IPS DF 4.7 (cell line): Measurements from ENCODE around the gene TMEM220.
"Not testable (repeated sequence)": the region's sequence is repeated elsewhere in the genome, so short reads cannot be mapped to it uniquely, and the experiment has no call there.

Source experiments
- DNase-seq: peaks from one replicate; pipeline ENCODE4 v3.0.0-alpha.2; 2013; ENCODE audit warnings: low spot score; ENCODE audit errors: extremely low read depth

Gene TMEM220

GRCh38 chr17:10754861-10755591 is 25.2 kb upstream of the TMEM220 start:
- DNase-seq: no peak

DNA sequence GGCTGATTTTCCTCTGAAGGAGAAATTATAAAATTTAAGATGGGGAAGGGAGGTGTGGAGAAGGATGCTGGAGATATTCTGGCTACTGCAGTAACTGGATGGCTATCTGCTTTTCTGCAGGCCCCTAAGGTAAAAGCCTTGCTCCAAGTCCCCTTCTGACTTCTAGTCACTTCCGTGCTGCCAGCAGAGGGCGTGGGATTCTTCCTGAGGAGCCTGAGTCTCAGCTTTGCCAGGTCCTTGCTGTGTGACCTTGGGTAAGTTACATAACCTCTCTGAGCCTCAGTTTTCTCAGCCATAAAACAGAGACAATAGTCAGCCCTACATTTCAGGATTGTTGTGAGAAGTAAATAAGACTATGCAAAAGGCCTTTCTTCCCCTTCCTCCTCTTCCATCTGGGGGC is 24.3 kb upstream of the TMEM220 start:
- DNase-seq: no peak

- no peak for DNase-seq
Observed at GRCh38 chr17:10752696-10753095, 22.9 kb upstream of the TMEM220 start.

DNA sequence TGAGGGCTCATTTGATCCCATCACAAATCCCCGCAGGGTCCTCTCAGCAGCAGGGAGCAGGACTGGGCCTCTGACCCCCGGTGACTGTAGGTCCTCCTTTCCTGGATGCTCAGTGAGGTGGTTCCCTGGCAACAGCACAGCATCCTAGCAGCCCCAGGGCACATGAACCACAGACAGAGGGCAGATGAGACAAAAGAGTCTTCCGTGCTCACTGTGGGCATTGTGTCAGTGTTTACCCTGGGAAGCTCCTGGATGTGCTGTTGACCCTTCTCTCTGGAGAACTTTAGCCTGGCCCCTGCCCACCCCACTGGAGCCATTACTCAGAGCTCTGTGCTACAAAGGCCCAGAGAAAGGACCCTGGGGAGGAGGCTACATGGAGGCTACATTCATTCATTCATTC is 21.7 kb upstream of the TMEM220 start:
- no peak for DNase-seq

DNA sequence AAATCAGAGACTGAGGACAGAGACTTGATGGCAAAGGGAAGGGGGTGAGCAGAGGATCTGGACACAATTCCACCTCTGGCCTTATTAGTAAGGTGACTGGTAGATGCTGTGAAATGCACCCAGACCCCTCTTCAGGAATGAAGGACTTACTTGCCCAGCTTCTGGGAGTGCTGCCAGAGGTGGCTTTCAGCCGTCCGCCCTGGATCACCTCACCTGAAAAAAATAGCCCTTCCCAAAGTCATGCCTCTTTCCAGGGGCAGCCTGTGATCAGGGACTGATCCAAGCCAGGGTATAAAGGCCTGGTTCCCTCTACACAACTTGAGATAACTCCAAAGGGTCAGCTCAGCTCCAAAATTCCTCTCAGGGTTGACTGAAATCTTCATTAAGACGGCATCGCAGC is 20.4 kb upstream of the TMEM220 start:
- no peak for DNase-seq

GRCh38 chr17:10748531-10749181 is 18.8 kb upstream of the TMEM220 start:
- no peak for DNase-seq

DNA sequence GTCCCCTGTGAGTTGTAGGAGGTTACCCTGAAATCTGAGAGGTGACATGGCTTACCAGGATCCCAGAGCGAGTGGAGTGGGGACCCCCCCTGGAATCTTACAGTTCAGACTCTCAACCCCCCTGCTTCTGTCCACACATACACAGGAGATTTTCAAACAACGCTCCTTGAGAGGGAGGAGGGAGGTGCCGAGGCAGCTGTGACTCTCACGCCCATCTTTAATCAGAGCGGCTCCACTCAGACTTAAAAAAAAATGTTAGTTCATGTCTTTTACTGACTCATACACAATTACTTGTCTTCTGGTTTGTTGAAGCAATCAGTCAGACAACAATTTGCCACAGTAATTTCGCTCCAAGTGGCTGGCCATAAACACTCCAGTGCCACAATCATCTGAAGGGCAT is 15.4 kb upstream of the TMEM220 start:
- no peak for DNase-seq

GRCh38 chr17:10744501-10745000 is 14.7 kb upstream of the TMEM220 start:
- DNase-seq: no peak

DNA sequence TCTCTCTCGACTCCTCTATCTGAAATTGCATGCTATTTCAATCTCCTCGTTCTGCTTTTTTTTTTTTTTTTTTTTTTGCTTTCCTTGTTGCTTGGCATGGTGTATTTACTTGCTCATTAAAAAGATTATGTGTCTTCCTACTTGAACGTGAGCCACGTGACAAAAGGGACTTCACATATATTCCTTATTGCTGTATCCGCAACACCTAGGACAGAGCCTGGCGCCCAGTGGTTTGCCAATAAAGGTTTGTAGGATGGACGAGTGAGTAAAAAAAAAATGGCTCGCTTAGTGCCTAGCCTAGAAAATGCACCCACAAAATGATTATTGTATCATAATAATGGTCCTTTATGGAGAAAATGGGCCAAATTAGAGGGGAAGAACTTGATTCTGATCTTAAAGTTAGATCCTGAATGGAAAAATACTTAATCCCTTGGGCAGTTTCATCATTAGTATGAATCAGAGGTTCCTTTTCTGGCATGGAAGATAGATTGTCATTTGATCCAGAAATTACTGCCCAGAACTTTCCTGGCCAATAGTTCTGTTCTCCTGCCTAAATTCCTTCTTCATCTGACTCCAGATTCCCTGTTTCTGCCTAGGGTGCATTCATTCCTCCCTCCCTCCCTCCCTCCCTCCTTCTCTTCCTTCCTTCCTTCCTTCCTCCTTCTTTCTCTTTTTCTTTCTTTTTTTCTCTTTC is 13.6 kb upstream of the TMEM220 start:
- no peak for DNase-seq

- no peak for DNase-seq
Observed at GRCh38 chr17:10742431-10742830, 12.6 kb upstream of the TMEM220 start.

DNA sequence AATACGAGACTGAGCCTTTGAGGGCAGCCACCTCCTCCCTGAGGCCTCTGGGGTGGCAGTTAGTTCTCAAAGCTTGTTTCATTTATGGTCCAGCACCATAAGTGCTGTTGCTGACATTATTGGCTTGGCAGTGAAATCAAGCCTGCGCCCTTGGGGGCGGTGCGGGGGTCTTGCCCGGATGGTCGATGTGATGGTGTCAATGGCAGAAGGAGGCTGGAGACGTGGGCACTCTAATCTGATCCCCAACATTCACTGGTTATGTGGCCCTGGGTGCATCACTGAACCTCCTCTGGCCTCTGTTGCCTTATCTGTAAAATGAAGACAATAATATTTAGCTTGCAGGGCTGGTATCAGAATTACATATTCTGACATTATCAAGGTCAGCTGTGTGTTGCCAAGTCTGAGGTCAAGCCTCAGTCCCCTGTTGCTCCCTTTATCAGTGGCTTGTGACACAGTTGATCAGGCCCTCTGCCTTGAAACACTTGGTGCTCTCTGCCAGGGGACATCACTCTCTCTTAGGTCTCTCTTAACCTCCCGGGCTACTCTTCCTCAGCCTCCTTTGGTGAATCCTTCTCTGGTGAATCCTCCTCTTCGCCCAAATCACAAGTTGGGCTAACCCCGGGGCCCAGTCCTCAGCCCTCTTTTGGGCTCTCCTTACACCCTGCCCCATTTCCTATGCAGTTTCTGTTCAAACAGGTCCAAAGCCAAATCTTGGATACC is 11.8 kb upstream of the TMEM220 start:
- no peak for DNase-seq

DNA sequence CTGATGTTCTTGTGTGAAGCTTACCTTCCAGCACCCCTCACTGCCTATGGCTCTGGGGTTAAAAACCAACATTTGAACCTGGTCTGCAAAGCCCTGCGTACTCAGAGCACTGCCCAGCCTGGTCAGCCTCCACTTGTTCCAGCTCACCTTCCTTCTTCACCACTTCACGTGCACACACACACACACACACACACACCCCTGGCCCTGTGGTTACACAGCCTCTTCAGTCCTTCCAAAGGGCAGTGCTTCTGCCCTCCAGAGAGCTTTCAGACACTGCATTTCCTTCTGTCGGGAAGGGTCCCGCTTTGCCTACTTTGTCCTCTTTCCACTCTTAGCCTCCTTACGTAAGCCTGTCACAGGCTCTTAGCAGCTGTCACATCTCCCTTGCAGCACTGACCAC is 9.6 kb upstream of the TMEM220 start:
- DNase-seq: no peak

GRCh38 chr17:10738521-10739258 is 8.9 kb upstream of the TMEM220 start:
- DNase-seq: no peak

DNA sequence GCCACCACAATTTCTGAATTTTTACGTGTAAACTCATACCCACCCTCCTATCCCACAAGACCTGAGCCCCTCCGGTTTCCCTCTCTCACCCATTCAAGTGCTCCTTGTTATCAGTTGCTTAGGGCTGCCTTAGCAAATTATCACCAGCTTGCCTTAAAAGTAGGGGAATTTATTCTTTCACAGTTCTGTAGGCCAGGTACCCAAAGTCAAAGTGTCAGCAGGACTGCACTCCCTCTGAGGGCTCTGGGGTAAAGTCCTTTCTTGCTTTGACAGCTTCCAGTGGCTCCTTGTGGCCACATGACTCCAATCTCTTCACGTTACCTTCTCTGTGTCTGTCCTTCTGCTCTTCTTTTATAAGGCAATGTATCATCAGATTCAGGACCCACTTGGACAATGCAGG is 7.9 kb upstream of the TMEM220 start:
- DNase-seq: no peak

- no peak for DNase-seq
Observed at GRCh38 chr17:10737168-10737622, 7.4 kb upstream of the TMEM220 start.

DNA sequence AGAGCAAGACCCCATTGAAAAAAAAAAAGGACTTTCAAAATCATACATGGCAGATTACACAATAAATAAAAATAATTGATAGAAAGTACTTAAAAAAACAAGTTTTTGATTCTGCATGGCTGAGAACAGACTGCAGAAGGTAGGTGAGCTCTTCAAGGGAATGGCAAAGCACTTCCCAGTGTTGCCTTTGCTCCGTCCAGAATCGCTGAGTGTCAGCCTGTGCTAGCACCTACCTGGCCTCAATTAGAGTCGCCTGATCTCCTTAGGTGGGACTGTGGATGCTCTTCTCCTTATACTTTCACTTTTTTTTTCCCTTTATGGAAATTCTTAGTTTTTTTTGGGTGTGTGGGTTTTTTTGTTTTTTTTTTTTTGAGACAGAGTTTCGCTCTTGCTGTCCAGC is 6.0 kb upstream of the TMEM220 start:
- DNase-seq: no peak

- no peak for DNase-seq
Observed at GRCh38 chr17:10735251-10735650, 5.4 kb upstream of the TMEM220 start.

GRCh38 chr17:10733666-10734065 is 3.8 kb upstream of the TMEM220 start:
- DNase-seq: no peak

- not testable (repeated sequence) for DNase-seq
Observed at GRCh38 chr17:10732121-10732520, 2.3 kb upstream of the TMEM220 start.

- DNase-seq: no peak
Observed at GRCh38 chr17:10731408-10731879, 1.6 kb upstream of the TMEM220 start.

DNA sequence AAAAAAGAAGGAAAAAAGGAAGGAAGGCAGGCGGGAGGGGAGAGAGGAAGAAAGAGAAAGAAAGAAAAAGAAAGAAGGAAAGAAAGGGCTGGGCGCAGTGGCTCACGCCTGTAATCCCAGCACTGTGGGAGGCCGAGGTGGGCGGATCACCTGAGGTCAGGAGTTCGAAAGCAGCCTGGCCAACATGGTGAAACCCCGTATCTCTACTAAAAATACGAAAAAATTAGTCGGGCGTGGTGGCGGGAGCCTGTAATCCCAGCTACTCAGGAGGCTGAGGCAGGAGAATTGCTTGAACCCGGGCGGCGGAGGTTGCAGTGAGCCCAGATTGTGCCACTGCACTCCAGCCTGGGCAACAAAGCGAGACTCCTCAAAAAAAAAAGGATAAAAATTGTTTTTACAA is 424 bp upstream of the TMEM220 start:
- DNase-seq: not testable (repeated sequence)
